ENCODE data around the gene TMEM109.

The TMEM109 gene

DNA sequence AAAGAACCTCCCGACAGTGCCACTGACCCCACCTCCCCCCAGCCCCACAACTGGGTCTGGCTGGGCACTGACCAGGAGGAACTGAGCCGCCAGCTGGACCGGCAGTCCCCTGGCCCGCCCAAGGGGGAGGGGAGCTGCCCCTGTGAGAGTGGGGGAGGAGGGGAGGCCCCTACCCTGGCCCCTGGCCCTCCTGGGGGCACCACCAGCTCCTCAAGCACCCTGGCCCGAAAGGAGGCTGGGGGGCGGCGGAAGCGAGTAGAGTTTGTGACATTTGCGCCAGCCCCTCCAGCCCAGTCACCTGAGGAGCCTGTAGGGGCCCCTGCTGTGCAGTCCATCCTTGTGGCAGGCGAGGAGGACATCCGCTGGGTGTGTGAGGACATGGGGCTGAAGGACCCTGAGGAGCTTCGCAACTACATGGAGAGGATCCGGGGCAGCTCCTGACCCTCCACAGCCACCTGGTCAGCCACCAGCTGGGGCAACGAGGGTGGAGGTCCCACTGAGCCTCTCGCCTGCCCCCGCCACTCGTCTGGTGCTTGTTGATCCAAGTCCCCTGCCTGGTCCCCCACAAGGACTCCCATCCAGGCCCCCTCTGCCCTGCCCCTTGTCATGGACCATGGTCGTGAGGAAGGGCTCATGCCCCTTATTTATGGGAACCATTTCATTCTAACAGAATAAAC is 22.6 kb downstream of the TMEM109 start:
- H3K4me3 ChIP-seq (ENCODE audit: low read depth, low read length), result no peak overlapping the region
- DNase-seq (ENCODE audit: low read depth), result no peak
- TF ChIP-seq, protein P1, sequence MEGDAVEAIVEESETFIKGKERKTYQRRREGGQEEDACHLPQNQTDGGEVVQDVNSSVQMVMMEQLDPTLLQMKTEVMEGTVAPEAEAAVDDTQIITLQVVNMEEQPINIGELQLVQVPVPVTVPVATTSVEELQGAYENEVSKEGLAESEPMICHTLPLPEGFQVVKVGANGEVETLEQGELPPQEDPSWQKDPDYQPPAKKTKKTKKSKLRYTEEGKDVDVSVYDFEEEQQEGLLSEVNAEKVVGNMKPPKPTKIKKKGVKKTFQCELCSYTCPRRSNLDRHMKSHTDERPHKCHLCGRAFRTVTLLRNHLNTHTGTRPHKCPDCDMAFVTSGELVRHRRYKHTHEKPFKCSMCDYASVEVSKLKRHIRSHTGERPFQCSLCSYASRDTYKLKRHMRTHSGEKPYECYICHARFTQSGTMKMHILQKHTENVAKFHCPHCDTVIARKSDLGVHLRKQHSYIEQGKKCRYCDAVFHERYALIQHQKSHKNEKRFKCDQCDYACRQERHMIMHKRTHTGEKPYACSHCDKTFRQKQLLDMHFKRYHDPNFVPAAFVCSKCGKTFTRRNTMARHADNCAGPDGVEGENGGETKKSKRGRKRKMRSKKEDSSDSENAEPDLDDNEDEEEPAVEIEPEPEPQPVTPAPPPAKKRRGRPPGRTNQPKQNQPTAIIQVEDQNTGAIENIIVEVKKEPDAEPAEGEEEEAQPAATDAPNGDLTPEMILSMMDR (IDR thresholded peaks at IDR 0.05; ENCODE audit: control insufficient read depth, extremely low read depth, insufficient read depth), result no peak

DNA sequence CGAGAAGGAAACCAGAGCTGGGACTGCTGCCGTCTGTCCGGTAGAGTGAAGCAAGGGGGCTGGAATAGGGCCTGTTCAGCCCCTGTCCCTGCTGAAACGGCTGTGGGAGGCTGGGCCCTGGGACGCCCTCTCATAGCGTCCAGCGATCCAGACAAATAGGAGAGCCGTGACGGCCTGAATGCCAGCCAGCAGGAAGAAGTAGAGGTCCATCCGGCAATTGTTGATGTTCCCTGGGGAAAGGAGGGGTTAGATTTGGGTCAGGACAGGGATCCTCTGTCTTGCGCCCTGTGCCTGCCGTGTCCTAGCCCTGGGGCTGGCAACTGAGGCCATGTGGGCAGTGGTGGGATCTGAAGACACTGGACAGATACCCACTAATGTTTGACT is 23.2 kb downstream of the TMEM109 start:
- TF ChIP-seq, protein P1 (IDR thresholded peaks at IDR 0.05; ENCODE audit: control insufficient read depth, extremely low read depth, insufficient read depth), result no peak
- no peak overlapping the region for H3K4me3 ChIP-seq (ENCODE audit: low read depth, low read length)
- DNase-seq (ENCODE audit: low read depth), result no peak

DNA sequence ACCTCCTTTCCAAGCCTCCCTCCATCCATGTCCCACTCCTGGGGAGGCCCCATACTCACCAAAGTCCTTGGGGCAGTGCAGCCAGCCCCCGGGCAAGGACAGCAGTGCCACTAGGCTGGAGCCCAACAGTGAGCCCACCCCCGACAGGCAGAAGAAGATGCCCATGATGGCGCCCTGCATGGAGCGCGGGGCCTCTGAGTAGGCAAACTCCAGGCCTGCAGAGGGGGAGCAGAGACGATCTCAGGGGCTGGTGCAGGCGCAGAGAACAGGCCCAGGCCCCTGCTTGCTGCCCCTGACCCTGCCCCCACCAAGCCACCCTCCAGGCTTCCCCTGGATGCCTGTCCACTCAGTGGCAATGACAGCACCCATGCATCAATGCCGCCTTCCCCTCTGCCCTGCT is 23.9 kb downstream of the TMEM109 start:
- TF ChIP-seq, protein P1 (IDR thresholded peaks at IDR 0.05; ENCODE audit: control insufficient read depth, extremely low read depth, insufficient read depth), result no peak
- H3K4me3 ChIP-seq (ENCODE audit: low read depth, low read length), result no peak overlapping the region
- no peak for DNase-seq (ENCODE audit: low read depth)

DNA sequence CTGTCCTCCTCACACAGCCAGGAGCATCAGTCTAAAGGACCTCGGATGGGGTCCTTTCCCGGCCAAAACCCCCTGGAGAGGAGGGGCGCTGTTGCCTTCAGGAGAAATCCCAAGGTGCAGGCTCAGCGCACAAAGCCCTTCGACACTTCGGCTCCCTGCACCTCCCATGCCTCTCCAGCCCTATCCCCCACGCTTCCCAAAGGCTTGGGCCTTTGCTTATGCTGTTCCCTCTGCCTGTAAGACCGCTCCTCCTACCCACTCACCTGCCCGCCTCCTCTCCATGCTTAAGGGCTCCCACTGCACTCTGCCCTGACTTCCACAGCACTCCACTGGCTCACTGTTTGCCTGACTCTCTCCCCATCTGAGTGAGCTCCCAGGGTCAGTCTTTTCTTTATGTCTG is 24.5 kb downstream of the TMEM109 start:
- DNase-seq (ENCODE audit: low read depth), result no peak
- H3K4me3 ChIP-seq (ENCODE audit: low read depth, low read length), result no peak overlapping the region
- TF ChIP-seq, protein P1 (IDR thresholded peaks at IDR 0.05; ENCODE audit: control insufficient read depth, extremely low read depth, insufficient read depth), result no peak

DNA sequence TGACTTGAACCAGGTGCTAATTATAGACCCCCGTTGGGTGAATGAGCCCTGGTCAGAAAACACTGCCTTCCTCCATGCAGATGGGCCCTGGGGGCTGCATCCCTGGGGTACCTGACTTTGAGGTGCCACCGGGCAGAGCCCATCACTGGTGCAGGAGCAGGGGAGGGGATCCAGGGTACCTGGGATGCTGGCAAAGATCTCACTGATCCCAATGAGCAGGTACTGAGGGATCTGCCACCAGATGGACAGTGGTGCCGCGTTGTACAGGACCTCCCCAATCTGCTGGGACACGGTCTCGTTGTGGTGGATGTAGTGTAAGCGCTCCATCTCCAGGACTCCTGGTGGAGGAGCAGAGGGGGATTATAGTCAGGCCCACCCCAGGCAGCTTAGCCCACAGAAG is 25.3 kb downstream of the TMEM109 start:
- TF ChIP-seq, protein P1 (IDR thresholded peaks at IDR 0.05; ENCODE audit: control insufficient read depth, extremely low read depth, insufficient read depth), result no peak
- DNase-seq (ENCODE audit: low read depth), result no peak
- H3K4me3 ChIP-seq (ENCODE audit: low read depth, low read length), result no peak overlapping the region

DNA sequence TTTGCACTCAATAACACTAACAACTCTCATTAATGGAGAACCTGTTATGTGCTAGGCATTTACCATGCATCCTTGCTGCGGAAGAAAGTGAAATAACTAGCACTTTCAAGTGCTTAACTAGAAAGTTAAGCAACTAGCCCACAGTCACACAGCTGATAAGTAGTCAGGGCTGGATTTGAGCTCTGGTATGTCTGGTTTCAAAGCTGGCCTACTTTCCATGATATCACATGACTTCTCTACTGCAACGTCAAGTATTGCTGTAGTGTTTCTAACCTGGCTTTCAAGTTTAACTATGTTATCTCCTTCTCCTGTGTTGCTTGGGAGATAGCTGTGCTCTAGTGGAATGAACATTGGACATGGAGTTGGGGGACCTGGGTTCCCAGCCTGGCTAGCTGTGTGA is 25.9 kb downstream of the TMEM109 start:
- TF ChIP-seq, protein P1 (IDR thresholded peaks at IDR 0.05; ENCODE audit: control insufficient read depth, extremely low read depth, insufficient read depth), result no peak
- no peak overlapping the region for H3K4me3 ChIP-seq (ENCODE audit: low read depth, low read length)
- no peak for DNase-seq (ENCODE audit: low read depth)
